IMR-90 (cell line): ENCODE measurements around the gene MYO7B. TPM values are rescaled to one million over a fixed set of nuclear protein-coding genes. Genes with fewer than 3 reads are reported as not detected.

Experiments used
- ATAC-seq: fragments of 200-7000 bp; cut with Tn5 transposase; 2 replicates; pipeline ENCODE4 v1.9.1; 2020; ENCODE audit warnings: low read depth, mild to moderate bottlenecking, moderate library complexity
- BruUV-seq: library from RNA; stranded (reverse); fragments of 400-500 nt; replicated peaks from 2 replicates; lab custom pipeline; 2021; lab: Mats Ljungman, UMichigan
- CTCF ChIA-PET: fragments of 300-600 bp; formaldehyde crosslinking; extraction: SDS; loops from one replicate; lab custom pipeline; 2021; ENCODE audit warnings: antibody characterized with exemption; lab: Yijun Ruan, JAX
- POLR2A ChIA-PET: fragments of 300-600 bp; sonication (Branson Sonifier 250); formaldehyde crosslinking; loops from one replicate; lab custom pipeline; 2022; ENCODE audit warnings: antibody characterized with exemption; ENCODE audit not compliant: unreplicated experiment; lab: Charles Lee
- DNase-seq: peaks from one replicate; pipeline ENCODE4 v3.0.0; 2013
- H2AFZ ChIP-seq: replicated peaks from 2 replicates; pipeline ENCODE3; 2013; ENCODE audit warnings: low read length, mild to moderate bottlenecking; ENCODE audit not compliant: poor library complexity
- H2AK5ac ChIP-seq: 2 replicates; pipeline ENCODE4 v1.6.1; 2013; ENCODE audit warnings: low read depth, low read length, inconsistent platforms
- H2AK9ac ChIP-seq: replicated peaks from 2 replicates; pipeline ENCODE3; 2013; ENCODE audit warnings: mild to moderate bottlenecking, low read depth, low read length, moderate library complexity; ENCODE audit not compliant: poor library complexity
- H2BK120ac ChIP-seq: 2 replicates; pipeline ENCODE4 v1.6.1; 2013; ENCODE audit warnings: low read depth, low read length, inconsistent platforms
- H2BK15ac ChIP-seq: 3 replicates; pipeline ENCODE4 v1.6.1; 2013; ENCODE audit warnings: low read depth, low read length, inconsistent platforms
- H2BK20ac ChIP-seq: 2 replicates; pipeline ENCODE4 v1.6.1; 2013; ENCODE audit warnings: low read depth, mild to moderate bottlenecking, inconsistent platforms, low read length, moderate library complexity
- H2BK5ac ChIP-seq: 2 replicates; pipeline ENCODE4 v1.6.1; 2013; ENCODE audit warnings: mild to moderate bottlenecking, low read depth, low read length, inconsistent platforms; ENCODE audit not compliant: poor library complexity, severe bottlenecking
- H3K14ac ChIP-seq: replicated peaks from 2 replicates; pipeline ENCODE4 v1.6.1; 2013; ENCODE audit warnings: low read depth, low read length, inconsistent platforms
- H3K18ac ChIP-seq: 2 replicates; pipeline ENCODE4 v1.6.1; 2013; ENCODE audit warnings: low read depth, low read length, control low read depth
- H3K23ac ChIP-seq: 2 replicates; pipeline ENCODE4 v1.6.1; 2013; ENCODE audit warnings: low read depth, low read length, inconsistent platforms
- H3K27ac ChIP-seq: 2 replicates; pipeline ENCODE4 v1.5.1; 2013; ENCODE audit warnings: mild to moderate bottlenecking, control low read depth, low read length; ENCODE audit not compliant: insufficient read depth
- H3K27me3 ChIP-seq: 2 replicates; pipeline ENCODE4 v1.6.1; 2013; ENCODE audit warnings: low read length; ENCODE audit not compliant: control insufficient read depth, insufficient read depth
- H3K36me3 ChIP-seq: 2 replicates; pipeline ENCODE4 v1.6.1; 2013; ENCODE audit warnings: low read length, mixed read lengths; ENCODE audit not compliant: control insufficient read depth, insufficient read depth
- H3K4ac ChIP-seq: 2 replicates; pipeline ENCODE4 v1.6.1; 2013; ENCODE audit warnings: low read depth, low read length, inconsistent platforms
- H3K4me1 ChIP-seq: 2 replicates; pipeline ENCODE4 v1.6.1; 2013; ENCODE audit warnings: low read length, mixed read lengths; ENCODE audit not compliant: control insufficient read depth, insufficient read depth
- H3K4me2 ChIP-seq: 2 replicates; pipeline ENCODE4 v1.6.1; 2013; ENCODE audit warnings: low read depth, mild to moderate bottlenecking, control low read depth, low read length, moderate library complexity
- H3K4me3 ChIP-seq: 2 replicates; pipeline ENCODE4 v1.5.1; 2013; ENCODE audit warnings: low read depth, mild to moderate bottlenecking, control low read depth, low read length, moderate library complexity; ENCODE audit not compliant: insufficient read depth
- H3K56ac ChIP-seq: 2 replicates; pipeline ENCODE4 v1.6.1; 2013; ENCODE audit warnings: low read length, inconsistent platforms; ENCODE audit not compliant: insufficient read depth; ENCODE audit errors: extremely low read depth
- H3K79me1 ChIP-seq, 2 experiments: 2 replicates each; pipeline ENCODE4 v1.6.1; 2013; ENCODE audit warnings: low read length in 2 of 2, inconsistent platforms in 1 of 2, low read depth in 1 of 2
- H3K9ac ChIP-seq: 2 replicates; pipeline ENCODE4 v1.6.1; 2013; ENCODE audit warnings: low read depth, low read length, control low read depth
- H3K9me1 ChIP-seq: 2 replicates; pipeline ENCODE4 v1.6.1; 2013; ENCODE audit warnings: low read length, inconsistent platforms; ENCODE audit not compliant: insufficient read depth
- H3K9me3 ChIP-seq: 2 replicates; pipeline ENCODE4 v1.6.1; 2013; ENCODE audit warnings: low read length; ENCODE audit not compliant: control insufficient read depth, insufficient read depth
- H4K20me1 ChIP-seq: 2 replicates; pipeline ENCODE4 v1.6.1; 2013; ENCODE audit warnings: low read length, inconsistent platforms; ENCODE audit not compliant: insufficient read depth
- H4K5ac ChIP-seq: 2 replicates; pipeline ENCODE4 v1.6.1; 2013; ENCODE audit warnings: mild to moderate bottlenecking, low read depth, low read length, control low read depth
- H4K8ac ChIP-seq, 2 experiments: 2 replicates each; pipeline ENCODE4 v1.6.1; 2013; ENCODE audit warnings: low read depth in 2 of 2, low read length in 2 of 2, control low read depth in 1 of 2, inconsistent platforms in 1 of 2
- H4K91ac ChIP-seq: 2 replicates; pipeline ENCODE4 v1.6.1; 2013; ENCODE audit warnings: low read depth, low read length, inconsistent platforms; ENCODE audit not compliant: insufficient read depth
- FOS ChIP-seq: fragments of 150-350 bp; IDR thresholded peaks from 2 replicates; pipeline ENCODE4 v1.6.1; 2016; ENCODE audit warnings: low read depth, low read length
- MAFK ChIP-seq: IDR thresholded peaks from 2 replicates; pipeline ENCODE4 v1.6.1; 2012; ENCODE audit warnings: low read depth, low read length, improper control_type of control experiment
- POLR2A ChIP-seq: IDR thresholded peaks from 2 replicates; pipeline ENCODE4 v1.6.1; 2012; ENCODE audit warnings: mild to moderate bottlenecking, low read depth, low read length
- RAD21 ChIP-seq: IDR thresholded peaks from 2 replicates; pipeline ENCODE4 v1.6.1; 2012; ENCODE audit warnings: low read length, improper control_type of control experiment
- RCOR1 ChIP-seq: IDR thresholded peaks from 2 replicates; pipeline ENCODE4 v1.6.1; 2012; ENCODE audit warnings: mild to moderate bottlenecking, low read length, improper control_type of control experiment; ENCODE audit not compliant: insufficient replicate concordance
- WGBS, 2 experiments: methylation state at CpG; one replicate each; pipeline versions ENCODE4 v1.1.5 to v1.1.7; 2013; ENCODE audit warnings: missing lambda C conversion rate in 2 of 2; ENCODE audit not compliant: insufficient read length in 1 of 2; ENCODE audit errors: extremely low coverage in 2 of 2; 5-methylcytosine and 5-hydroxymethylcytosine counted together
- dilution Hi-C: fragments of 300-500 bp; cut with HindIII; formaldehyde crosslinking; loops from one replicate; pipeline ENCODE4 v1.14.3; 2018; ENCODE audit warnings: low sequenced_read_pairs; ENCODE audit not compliant: unreplicated experiment
- in situ Hi-C: fragments of 300-500 bp; cut with MboI; formaldehyde crosslinking; loops from 3 replicates; pipeline ENCODE4 v1.14.3; 2019; ENCODE audit warnings: low sequenced_read_pairs, inconsistent platforms, mixed read lengths
- intact Hi-C: fragments of 100-400 bp; cut with micrococcal nuclease; formaldehyde crosslinking; loops from 2 replicates; pipeline ENCODE4 v1.10.0; 2022
- polyA plus RNA-seq, 3 experiments: library from polyadenylated mRNA; depleted of rRNA; stranded (reverse); fragments of >200 nt; gene quantifications; 2 replicates each; pipeline ENCODE4 v1.2.3, GENCODE V29; 2012; ENCODE audit warnings: low replicate concordance in 1 of 3
- total RNA-seq: library from RNA; depleted of rRNA; stranded (reverse); fragments of >200 nt; gene quantifications from 2 replicates; pipeline ENCODE4 v1.2.3, GENCODE V29; 2012

Gene MYO7B
- total and polyA plus RNA-seq, 2 of the 4 experiments (the other 2 are of a cell fraction), result 0.18 to 0.46 TPM

DNA sequence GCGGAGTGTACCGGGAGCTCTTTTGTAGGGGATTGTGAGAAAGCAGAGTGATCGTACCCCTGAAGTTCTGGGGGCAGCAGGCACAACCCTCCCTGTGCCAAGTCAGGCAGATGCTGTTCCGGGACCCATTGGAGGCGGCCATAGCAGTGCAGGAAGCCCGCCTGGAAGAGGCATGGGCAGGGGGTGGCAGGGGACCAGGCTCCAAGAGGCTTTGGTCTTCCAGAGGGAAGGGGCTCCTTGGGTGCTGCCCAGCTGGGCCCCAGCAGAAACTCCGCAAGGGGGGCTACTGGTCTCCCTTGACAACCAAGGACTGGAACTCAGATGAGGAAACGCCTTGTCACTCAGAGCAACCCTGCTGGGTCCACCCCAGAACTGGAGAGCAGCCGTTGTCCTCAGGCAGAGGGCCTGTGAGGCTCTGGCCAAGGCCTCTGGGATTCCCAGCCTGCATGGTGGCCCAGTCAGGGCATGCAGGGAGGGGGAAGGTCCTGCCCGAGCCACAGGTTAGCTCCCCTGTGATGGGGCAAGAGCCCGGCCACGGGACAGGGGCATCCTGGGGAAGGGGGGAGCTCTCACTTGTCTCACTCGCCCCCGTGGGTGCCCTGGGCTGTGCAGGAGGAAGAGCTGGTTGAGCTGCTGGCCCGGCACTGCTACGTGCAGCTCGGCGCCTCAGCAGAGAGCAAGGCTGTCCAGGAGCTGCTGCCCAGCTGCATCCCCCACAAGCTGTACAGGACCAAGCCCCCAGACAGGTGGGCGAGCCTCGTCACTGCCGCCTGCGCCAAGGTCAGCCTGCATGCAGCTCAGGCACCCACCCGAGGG, 89.5 kb downstream of the MYO7B start:
- dilution Hi-C loops, result no loop called here
- Histone ChIP-seq H3K23ac (0 out of 2 replicates have a peak overlapping the region, but pooled peaks have one; percentile 59), H4K5ac (no peak overlapping the region), H3K4me3 (no peak overlapping the region), H3K4me2 (no peak overlapping the region), H2BK15ac (no peak overlapping the region), H3K9ac (no peak overlapping the region), H2AK5ac (no peak overlapping the region; the same call in 1 of the 2 replicates), H3K9me3 (no peaks in the 10 kb centered on the region), H2AFZ (peak overlapping the region; percentile 21), H2BK120ac (0 out of 2 replicates have a peak overlapping the region, but pooled peaks have one; percentile 65), H3K56ac (no peak overlapping the region), H3K27me3 (no peaks in the 10 kb centered on the region; the same call in 1 of the 2 replicates), H3K14ac (no peak overlapping the region), H2BK5ac (no peak overlapping the region), H4K8ac (0 out of 4 replicates have a peak overlapping the region, but pooled peaks of 1 of the 2 experiments have one; percentile 48), H2AK9ac (peak overlapping the region; percentile 42), H3K9me1 (peaks cover 6% of the 10 kb centered on the region; the same call in 1 of the 2 replicates), H3K27ac (no peak overlapping the region), H3K4me1 (peaks cover 5% of the 10 kb centered on the region), H4K91ac (no peak overlapping the region; the same call in 1 of the 2 replicates), H3K18ac (no peak overlapping the region), H3K4ac (peak overlapping the region; percentile 64), H2BK20ac (0 out of 2 replicates have a peak overlapping the region, but pooled peaks have one; percentile 35), H3K36me3 (no peaks in the 10 kb centered on the region), H4K20me1 (no peaks in the 10 kb centered on the region), H3K79me1 (no peaks in the 10 kb centered on the region)
- ATAC-seq, result no peak
- ChIA-PET POLR2A (no interaction called here), CTCF (no interaction called here)
- BruUV-seq, result no TSS peak
- in situ Hi-C loops, result no loop called here
- intact Hi-C loops, result no loop called here
- no peak for TF ChIP-seq FOS
- no peak for TF ChIP-seq POLR2A
- TF ChIP-seq MAFK, result no peak
- no peak for TF ChIP-seq RAD21
- no peak for TF ChIP-seq RCOR1
- WGBS, 2 experiments, result 92% methylated on average over 4 of the region's 23 CpGs; no CpG with 5 or more reads in 1 of the 2 experiments
- no peak for DNase-seq
